ENCODE data around the gene MPP4. TPM values are rescaled to one million over a fixed set of nuclear protein-coding genes. Genes with fewer than 3 reads are reported as not detected.

MPP4 gene
- total RNA-seq, 2 donors from 2014 or later, result 5.5 TPM; not detected in 1

DNA sequence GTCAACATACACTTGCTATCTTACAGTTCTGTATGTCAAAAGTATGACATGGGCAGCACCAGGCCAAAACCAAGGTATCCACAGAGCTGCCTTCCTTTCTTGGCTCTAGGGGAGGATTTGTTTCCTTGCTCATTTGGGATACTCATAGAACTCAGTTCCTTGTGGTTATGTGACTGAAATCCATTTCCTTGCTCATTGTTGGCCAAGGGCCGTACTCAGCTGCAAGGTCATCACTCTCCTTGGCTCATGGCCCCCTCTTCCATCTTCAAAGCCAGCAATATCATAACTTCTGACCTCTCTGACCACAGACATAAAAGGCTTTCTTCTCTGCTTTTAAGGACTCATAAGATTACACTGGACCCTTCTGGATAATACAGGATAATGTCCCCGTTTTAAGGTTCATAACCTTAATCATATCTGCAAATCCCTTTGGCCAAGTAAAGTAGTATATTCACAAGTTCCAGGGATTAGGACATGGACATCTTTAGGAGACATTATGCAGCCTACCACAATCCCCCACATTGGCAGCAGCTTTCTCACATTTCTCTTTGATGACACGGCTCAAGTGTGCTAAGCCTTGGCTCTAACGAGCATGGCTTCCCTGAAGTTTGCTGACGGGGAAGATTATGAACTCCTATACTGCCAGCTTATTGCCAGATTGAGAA is 76.0 kb downstream of the MPP4 start:
- TF ChIP-seq, protein P1, sequence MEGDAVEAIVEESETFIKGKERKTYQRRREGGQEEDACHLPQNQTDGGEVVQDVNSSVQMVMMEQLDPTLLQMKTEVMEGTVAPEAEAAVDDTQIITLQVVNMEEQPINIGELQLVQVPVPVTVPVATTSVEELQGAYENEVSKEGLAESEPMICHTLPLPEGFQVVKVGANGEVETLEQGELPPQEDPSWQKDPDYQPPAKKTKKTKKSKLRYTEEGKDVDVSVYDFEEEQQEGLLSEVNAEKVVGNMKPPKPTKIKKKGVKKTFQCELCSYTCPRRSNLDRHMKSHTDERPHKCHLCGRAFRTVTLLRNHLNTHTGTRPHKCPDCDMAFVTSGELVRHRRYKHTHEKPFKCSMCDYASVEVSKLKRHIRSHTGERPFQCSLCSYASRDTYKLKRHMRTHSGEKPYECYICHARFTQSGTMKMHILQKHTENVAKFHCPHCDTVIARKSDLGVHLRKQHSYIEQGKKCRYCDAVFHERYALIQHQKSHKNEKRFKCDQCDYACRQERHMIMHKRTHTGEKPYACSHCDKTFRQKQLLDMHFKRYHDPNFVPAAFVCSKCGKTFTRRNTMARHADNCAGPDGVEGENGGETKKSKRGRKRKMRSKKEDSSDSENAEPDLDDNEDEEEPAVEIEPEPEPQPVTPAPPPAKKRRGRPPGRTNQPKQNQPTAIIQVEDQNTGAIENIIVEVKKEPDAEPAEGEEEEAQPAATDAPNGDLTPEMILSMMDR (IDR thresholded peaks at IDR 0.05), result no peak
- ATAC-seq (ENCODE audit: insufficient number of reproducible peaks, low FRiP score, low read depth) (no peak), DNase-seq (ENCODE audit: low spot score) (no peak)
- H3K4me3 ChIP-seq, result no peak overlapping the region
- peaks cover 0 to 7% of the 10 kb centered on the region in 2 donors for H3K4me1 ChIP-seq (ENCODE audit: control insufficient read depth in 1 of 2, low read depth in 2 of 2)
- no peak overlapping the region for H3K27ac ChIP-seq
- no peaks in the 10 kb centered on the region for H3K27me3 ChIP-seq (replicated peaks; ENCODE audit: insufficient read depth)
- H3K36me3 ChIP-seq, result peaks cover 27% of the 10 kb centered on the region
- no peaks in the 10 kb centered on the region for H3K9me3 ChIP-seq

DNA sequence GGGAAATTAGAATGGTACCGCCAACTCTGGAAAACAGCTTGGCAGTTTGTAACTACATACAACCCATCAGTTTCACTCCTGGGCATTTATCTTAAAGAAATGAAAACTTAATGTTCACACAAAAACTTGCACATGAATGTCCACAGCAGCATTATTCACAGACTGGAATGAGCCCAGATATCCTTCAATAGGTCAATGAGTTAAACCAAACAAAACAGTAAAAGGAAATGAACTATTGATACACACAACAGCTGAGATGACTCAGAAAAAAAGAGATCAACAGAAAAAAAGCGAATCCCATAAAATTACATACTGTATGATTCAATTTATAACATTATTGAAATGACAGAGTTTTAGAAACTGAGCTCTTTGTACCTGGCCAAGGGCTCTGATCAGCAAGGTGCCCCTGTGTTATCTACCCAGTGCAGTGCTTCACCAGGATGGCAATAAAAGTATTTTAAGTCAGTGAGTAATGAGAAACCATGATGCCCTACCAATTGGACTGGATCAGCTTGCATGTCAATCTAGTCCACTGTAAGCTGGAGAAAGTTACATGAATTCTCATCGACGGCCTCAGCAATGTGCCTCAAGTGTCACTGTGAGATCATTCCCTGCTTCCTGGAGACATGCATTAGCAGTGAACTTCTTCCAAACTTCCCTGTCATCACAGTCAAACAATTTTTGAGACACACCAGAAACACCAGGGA is 77.0 kb downstream of the MPP4 start:
- DNase-seq (ENCODE audit: low spot score) (no peak), ATAC-seq (ENCODE audit: insufficient number of reproducible peaks, low FRiP score, low read depth) (no peak)
- no peak overlapping the region for H3K27ac ChIP-seq
- peaks cover 17% of the 10 kb centered on the region for H3K36me3 ChIP-seq
- TF ChIP-seq, protein P1 (IDR thresholded peaks at IDR 0.05), result no peak
- no peak overlapping the region for H3K4me3 ChIP-seq
- no peaks in the 10 kb centered on the region for H3K27me3 ChIP-seq (replicated peaks; ENCODE audit: insufficient read depth)
- no peaks in the 10 kb centered on the region for H3K9me3 ChIP-seq
- peaks cover 0 to 7% of the 10 kb centered on the region in 2 donors for H3K4me1 ChIP-seq (ENCODE audit: control insufficient read depth in 1 of 2, low read depth in 2 of 2)

DNA sequence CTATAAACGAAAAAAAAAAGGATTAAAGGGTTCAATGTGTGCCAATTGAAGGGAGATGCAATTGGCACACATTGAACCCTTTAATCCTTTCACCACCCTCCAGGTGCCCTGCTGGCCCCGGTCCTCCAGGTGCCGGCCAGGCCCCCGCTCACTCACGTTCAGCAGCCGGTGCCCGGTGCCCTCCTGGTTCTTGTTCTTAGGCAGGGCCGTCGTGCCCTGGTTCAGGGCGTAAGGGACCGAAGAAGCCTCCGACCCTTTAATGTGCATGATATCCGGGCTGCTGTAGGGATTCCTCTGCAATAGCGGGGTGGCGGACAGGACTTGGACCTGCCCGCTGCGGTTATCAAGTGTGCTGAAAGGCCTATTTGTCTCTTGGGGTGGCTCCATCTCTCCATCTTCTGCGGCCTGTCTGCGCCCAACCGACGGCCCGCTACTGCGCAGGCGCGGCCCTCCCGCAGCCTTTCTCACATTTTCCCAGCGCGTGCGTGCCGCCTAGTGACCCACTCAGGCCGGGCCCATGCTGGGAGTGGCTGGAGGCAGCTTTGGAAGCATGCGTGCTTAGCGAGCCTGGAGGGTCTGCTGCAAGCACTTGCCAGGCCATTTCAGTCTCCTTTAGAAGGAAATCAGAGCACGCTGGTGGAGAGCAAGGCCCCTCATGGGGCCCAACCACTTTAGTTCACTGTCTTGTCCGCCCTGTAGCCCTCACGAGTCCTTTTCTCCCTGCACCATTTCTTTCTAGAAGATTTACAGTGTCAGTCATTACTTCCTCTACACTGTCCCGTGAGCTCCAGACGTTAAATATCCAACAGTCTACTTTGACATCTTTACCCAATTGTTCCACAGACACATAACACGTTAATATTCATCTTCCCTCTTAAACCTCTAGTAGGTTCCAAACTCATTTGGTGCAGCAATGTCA is 79.4 kb downstream of the MPP4 start:
- H3K4me1 ChIP-seq (ENCODE audit: control insufficient read depth in 1 of 2, low read depth in 2 of 2), result peaks cover 0 to 7% of the 10 kb centered on the region in 2 donors
- H3K27ac ChIP-seq, result no peak overlapping the region
- DNase-seq (ENCODE audit: low spot score) (peak; percentile 17), ATAC-seq (ENCODE audit: insufficient number of reproducible peaks, low FRiP score, low read depth) (peak; percentile 55)
- no peaks in the 10 kb centered on the region for H3K9me3 ChIP-seq
- peak overlapping the region; percentile 57 for H3K4me3 ChIP-seq
- TF ChIP-seq, protein P1 (IDR thresholded peaks at IDR 0.05), result peak; percentile 32
- H3K36me3 ChIP-seq, result peaks cover 6% of the 10 kb centered on the region
- H3K27me3 ChIP-seq (replicated peaks; ENCODE audit: insufficient read depth), result no peaks in the 10 kb centered on the region

DNA sequence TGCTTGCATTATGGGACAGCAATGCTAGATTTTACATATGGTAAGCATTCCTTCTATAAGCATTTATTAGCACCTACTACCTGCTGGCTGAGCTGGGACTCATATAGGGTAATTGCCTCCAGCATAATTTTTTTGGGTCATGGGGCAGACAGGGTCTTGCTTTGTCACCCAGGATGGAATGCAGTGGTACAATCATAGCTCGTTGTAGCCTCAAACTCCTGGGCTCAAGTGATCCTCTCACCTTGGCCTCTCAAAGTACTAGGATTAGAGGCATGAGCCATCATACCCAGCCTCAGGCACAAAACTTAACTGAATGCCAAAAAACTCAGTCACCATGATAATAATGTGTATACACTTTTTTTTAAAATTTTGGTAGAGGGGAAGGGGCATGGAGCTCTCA is 90.4 kb downstream of the MPP4 start:
- no peak for DNase-seq (ENCODE audit: low spot score)
- no peaks in the 10 kb centered on the region for H3K9me3 ChIP-seq
- H3K4me3 ChIP-seq, result no peak overlapping the region
- ATAC-seq (ENCODE audit: insufficient number of reproducible peaks, low FRiP score, low read depth), result no peak
- H3K4me1 ChIP-seq (ENCODE audit: control insufficient read depth in 1 of 2, low read depth in 2 of 2), result no peaks in the 10 kb centered on the region
- H3K36me3 ChIP-seq, result no peaks in the 10 kb centered on the region
- H3K27ac ChIP-seq, result no peak overlapping the region
- no peaks in the 10 kb centered on the region for H3K27me3 ChIP-seq (replicated peaks; ENCODE audit: insufficient read depth)
- TF ChIP-seq, protein P1 (IDR thresholded peaks at IDR 0.05), result no peak

DNA sequence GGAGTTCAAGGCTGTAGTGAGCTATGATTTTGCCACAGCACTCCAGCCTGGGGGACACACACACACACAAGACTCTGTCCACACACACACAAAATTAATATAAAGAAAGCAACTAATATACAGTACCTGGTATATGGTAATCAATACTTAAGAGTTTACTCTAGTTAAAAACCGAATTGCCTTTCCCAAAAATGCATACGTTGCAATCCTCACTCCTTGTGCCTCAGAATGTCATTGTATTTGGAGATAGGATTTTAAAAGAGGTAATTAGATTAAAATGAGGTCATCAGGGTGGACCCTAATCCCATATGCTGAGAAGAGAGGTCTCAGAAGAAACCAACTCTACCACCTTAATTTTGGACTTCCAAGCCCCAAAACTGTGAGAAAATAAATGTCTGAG is 90.9 kb downstream of the MPP4 start:
- ATAC-seq (ENCODE audit: insufficient number of reproducible peaks, low FRiP score, low read depth) (no peak), DNase-seq (ENCODE audit: low spot score) (no peak)
- TF ChIP-seq, protein P1 (IDR thresholded peaks at IDR 0.05), result no peak
- H3K4me3 ChIP-seq, result no peak overlapping the region
- H3K27me3 ChIP-seq (replicated peaks; ENCODE audit: insufficient read depth), result no peaks in the 10 kb centered on the region
- H3K36me3 ChIP-seq, result no peaks in the 10 kb centered on the region
- H3K27ac ChIP-seq, result no peak overlapping the region
- H3K4me1 ChIP-seq (ENCODE audit: control insufficient read depth in 1 of 2, low read depth in 2 of 2), result no peaks in the 10 kb centered on the region
- H3K9me3 ChIP-seq, result no peaks in the 10 kb centered on the region

Measured in thoracic aorta (tissue), 2 donors.